HuH-7 (cell line): ENCODE data around the gene CALR.

ENCODE experiments used
- DNase-seq: peaks from one replicate; pipeline ENCODE4 v3.0.0; 2011; ENCODE audit warnings: low spot score

Gene CALR

GRCh38 chr19:12979974-12980373 lies 41.6 kb downstream of the CALR start:
- DNase-seq, result no peak

DNA sequence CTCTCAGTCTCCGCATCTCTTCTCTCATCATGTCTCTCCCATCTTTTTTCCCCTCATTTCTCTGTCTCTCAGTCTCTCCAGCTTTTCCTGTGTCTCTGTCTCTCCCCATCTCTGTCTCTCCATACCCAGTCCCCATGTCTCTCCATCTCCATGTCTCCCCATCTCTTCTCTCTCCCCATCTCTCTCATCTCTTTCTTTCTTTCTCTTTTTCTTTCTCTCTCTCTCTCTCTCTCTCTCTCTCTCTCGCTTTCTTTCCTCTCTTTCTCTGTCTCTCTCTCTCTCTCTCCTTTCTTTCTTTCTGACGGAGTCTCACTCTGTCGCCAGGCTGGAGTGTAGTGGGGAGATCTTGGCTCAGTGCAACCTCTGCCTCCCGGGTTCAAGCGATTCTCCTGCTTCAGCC lies 44.2 kb downstream of the CALR start:
- no peak for DNase-seq

- no peak for DNase-seq
These were observed 44.7 kb downstream of the CALR start for GRCh38 chr19:12983091-12983490.

- peak; percentile 74 for DNase-seq
These were observed 45.2 kb downstream of the CALR start for GRCh38 chr19:12983542-12984142.

GRCh38 chr19:12984143-12984627 lies 45.8 kb downstream of the CALR start:
- no peak for DNase-seq

DNA sequence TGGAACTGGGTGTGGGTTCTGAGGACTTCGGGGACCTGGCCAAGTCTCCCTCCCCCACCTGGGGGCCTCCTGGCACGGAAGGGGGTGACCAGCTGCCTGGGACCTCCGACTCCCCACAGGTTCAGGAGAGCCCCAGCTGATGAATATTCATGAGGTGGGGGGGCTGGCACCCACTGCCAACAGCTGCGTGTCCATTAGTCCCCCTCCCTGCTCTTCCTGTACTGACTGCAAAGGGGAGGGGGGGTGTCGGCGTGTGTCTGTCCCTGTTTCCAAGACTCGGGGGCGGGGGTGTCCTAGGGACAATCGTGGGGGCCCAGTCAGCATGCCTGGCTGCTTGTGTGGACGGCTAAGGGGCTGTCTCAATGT lies 46.3 kb downstream of the CALR start:
- DNase-seq, result no peak

GRCh38 chr19:12985049-12985776 lies 46.8 kb downstream of the CALR start:
- DNase-seq, result no peak

DNA sequence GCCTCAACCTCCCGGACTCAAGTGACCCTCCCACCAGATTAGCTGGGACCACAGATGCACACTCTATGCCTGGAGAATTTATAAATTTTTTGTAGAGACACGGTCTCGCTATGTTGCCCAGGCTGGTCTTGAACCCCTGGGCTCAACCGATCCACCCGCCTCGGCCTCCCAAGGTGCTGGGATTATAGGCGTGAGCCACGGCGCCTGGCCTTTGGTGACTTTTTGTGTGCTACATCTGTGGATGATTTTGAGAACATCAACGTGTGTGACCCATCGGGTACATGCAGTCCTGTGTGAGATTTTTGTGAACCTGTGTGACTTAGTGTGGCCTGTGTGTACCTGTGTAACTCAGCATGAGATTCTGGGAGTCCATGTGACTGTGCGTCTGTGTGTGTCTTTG lies 48.3 kb downstream of the CALR start:
- DNase-seq, result no peak

DNA sequence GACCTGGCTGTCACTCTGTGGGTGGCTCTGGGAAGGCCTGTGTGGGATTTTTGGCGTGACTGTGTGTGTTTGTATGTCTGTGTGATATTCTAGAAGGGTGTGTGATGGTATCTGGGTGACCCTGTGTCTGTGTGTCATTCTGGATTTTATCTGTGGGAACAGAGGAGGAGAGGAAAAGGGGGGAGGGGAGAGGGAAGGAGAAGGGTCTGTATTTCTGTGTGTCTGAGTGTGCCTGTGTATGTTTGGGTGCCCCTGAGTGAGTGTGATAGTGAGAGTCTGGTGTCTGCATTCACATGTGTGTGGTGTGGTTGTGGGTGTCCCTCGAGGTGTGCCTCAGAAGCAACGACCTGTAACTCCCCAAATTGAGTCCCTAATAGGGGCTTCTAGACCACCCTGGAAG lies 48.8 kb downstream of the CALR start:
- no peak for DNase-seq

DNA sequence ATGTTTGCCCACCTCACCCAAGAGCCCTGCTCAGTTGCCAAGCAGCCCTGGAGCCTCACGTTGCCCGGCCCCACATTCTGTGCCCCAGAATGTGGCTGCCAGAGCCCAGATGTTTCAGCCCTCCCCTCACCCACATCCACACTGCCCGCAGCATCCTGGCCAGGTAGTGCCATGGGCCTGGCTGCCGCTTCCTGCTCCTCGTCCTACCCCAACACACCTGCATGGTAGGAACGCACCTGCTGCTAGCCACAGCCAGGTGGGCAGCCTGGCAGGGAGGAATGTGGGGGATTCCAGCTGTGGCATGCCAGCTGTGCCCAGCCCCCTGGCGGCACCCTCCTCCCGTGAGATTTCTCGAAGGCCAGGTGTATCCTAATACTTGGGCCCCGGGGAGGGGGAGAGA lies 49.4 kb downstream of the CALR start:
- no peak for DNase-seq

DNA sequence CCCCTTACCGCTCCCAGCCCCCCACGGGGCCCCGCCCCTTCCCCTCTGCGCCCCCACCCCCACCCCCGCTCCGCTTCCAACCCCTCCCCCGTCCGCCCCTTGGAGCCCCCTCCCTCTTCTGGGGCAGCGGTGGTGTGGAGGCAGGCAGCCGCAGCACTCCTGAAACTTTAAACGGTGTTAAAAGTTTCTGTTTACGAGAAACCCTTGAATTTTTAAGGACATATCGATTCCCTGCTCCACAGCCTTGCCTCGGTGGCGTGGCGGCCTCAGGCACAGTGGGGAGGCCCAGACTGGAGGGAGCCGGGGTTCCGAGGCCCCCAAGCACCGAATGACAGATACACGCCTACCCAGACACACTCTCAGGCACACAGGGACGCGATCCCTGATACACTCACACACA lies 52.0 kb downstream of the CALR start:
- no peak for DNase-seq

DNA sequence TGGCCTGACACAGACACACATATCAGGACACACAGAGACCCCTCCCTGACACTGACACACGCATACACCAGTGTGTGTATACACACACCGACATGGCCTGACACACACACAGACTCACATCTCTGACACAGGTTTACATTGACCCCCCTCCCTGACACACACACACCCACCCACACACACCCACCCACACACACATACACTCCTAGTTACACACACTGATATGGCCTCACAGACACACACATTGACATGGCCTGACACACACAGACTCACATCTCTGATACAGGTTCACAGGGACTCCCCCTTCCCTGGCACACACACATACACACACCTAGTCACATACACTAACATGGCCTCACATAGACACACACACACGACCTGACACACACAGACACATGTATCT lies 52.4 kb downstream of the CALR start:
- no peak for DNase-seq

DNA sequence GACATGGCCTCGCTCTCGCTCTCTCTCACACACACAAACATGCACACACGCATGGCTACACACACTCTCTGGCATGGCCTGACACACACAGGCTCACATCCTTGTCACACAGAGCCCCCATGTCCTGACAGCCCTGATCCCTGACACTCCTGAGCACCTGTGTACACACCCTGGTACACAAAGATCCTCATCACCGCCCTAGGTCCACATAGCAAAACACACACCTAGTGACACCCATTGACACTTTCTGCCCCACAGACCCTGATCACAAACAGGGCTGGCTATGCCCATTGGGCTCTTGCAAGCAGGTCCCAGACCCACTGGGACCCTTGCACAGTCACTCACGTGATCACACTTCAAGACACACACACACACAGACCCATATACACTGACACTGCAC lies 52.9 kb downstream of the CALR start:
- DNase-seq, result no peak

- no peak for DNase-seq
These were observed 54.3 kb downstream of the CALR start for GRCh38 chr19:12992729-12993128.

DNA sequence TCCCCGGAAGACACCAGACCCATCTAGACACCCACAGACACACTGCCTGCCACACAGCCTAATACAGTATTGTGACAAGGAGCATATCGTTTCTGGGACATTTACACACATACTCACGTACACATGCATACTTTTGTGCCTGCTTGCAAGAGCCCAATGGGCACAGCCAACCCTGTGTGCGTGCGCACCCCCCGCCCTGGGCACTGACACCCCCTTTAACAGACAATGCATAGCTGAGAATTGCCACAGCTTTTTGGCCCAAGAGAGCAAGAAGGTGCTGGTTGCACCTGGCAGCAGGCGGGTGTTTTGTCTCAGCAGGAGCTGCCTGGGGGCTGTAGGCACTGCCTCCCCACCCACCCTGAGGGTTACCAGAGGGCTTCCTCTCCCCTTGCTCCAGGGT lies 55.2 kb downstream of the CALR start:
- DNase-seq, result no peak
